AG04450 (cell line): ENCODE measurements around the gene UBR4. TPM values are rescaled to one million over a fixed set of nuclear protein-coding genes. Genes with fewer than 3 reads are reported as not detected.

Experiments
- CTCF ChIA-PET: fragments of 300-600, 350-600 bp; formaldehyde crosslinking; extraction: SDS; loops from one replicate; lab custom pipeline; 2022; ENCODE audit warnings: antibody characterized with exemption, inconsistent platforms; lab: Charles Lee
- POLR2A ChIA-PET: fragments of 350-600 bp; formaldehyde crosslinking; extraction: SDS; loops from one replicate; lab custom pipeline; 2021; ENCODE audit warnings: antibody characterized with exemption, inconsistent platforms; lab: Yijun Ruan, JAX
- DNase-seq: peaks from one replicate; pipeline ENCODE4 v3.0.0-alpha.2; 2011; ENCODE audit warnings: low read depth, low spot score
- H3K27ac ChIP-seq: one replicate; pipeline ENCODE4 v1.5.1; 2012; ENCODE audit warnings: low read depth, low read length, control low read depth
- H3K27me3 ChIP-seq: one replicate; pipeline ENCODE4 v1.6.0; 2012; ENCODE audit warnings: low read length; ENCODE audit not compliant: control insufficient read depth, insufficient read depth
- H3K4me3 ChIP-seq: 2 replicates; pipeline ENCODE4 v1.5.1; 2011; ENCODE audit warnings: mild to moderate bottlenecking, low read depth, low read length, control low read depth
- H3K9me3 ChIP-seq: 2 replicates; pipeline ENCODE4 v1.5.1; 2012; ENCODE audit warnings: low read length; ENCODE audit not compliant: control insufficient read depth, insufficient read depth
- polyA plus RNA-seq: library from polyadenylated mRNA; depleted of rRNA; stranded (reverse); fragments of >200 nt; gene quantifications from 2 replicates; pipeline ENCODE4 v1.2.3, GENCODE V29; 2011
- TF ChIP-seq, protein P1 (sequence below): IDR thresholded peaks from 2 replicates; pipeline ENCODE4 v1.5.1; 2011; ENCODE audit warnings: low read depth, low read length, control low read depth, inconsistent platforms

The UBR4 gene
- polyA plus RNA-seq, 1 experiment = 91.9 TPM

DNA sequence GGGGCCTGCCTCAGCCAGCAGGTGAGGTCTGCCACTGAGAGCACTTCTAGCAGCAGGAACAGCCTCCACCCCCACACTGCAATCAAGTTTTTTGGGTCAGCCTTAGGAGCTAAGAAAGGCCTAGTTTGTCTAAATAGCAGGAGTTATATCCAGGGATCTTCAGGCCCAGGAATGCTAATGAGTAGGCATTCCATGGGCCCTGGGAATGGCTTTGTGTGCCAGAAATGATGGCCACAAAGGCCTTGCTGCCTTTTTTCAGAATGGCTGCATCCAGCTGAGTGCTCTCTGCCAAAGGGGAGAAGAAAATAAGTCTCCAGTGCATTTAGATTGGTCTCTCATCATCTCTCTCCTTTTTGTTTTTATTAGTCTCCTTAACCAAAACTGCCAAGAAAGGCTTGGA is 44.4 kb upstream of the UBR4 start:
- Histone ChIP-seq H3K27me3 (no peaks in the 10 kb centered on the region), H3K27ac (no peak overlapping the region), H3K9me3 (peaks cover 3% of the 10 kb centered on the region; the same call in 1 of the 2 replicates), H3K4me3 (no peak overlapping the region)
- ChIA-PET POLR2A (no interaction called here), CTCF (interaction anchor here (1.2 to 1.5 kb wide), 3 partner anchors 14 to 407 kb away, joined by 3 to 5 read pairs (median 4); no protein-coding TSS in a partner anchor)
- no peak for DNase-seq
- TF ChIP-seq, protein P1, sequence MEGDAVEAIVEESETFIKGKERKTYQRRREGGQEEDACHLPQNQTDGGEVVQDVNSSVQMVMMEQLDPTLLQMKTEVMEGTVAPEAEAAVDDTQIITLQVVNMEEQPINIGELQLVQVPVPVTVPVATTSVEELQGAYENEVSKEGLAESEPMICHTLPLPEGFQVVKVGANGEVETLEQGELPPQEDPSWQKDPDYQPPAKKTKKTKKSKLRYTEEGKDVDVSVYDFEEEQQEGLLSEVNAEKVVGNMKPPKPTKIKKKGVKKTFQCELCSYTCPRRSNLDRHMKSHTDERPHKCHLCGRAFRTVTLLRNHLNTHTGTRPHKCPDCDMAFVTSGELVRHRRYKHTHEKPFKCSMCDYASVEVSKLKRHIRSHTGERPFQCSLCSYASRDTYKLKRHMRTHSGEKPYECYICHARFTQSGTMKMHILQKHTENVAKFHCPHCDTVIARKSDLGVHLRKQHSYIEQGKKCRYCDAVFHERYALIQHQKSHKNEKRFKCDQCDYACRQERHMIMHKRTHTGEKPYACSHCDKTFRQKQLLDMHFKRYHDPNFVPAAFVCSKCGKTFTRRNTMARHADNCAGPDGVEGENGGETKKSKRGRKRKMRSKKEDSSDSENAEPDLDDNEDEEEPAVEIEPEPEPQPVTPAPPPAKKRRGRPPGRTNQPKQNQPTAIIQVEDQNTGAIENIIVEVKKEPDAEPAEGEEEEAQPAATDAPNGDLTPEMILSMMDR = no peak

- Histone ChIP-seq H3K27me3 (no peaks in the 10 kb centered on the region), H3K27ac (peak within 1 kb of the TSS; percentile 97), H3K9me3 (peaks cover 3% of the 10 kb centered on the region; the same call in 1 of the 2 replicates), H3K4me3 (peak within 1 kb of the TSS; percentile 98)
- ChIA-PET CTCF (interaction anchor here (1.7 to 3.2 kb wide), 2 partner anchors 11 kb away, joined by 5 to 20 read pairs; no protein-coding TSS in a partner anchor), POLR2A (interaction anchor here (0.5 to 2.2 kb wide), 6 partner anchors 9 to 415 kb away, joined by 3 to 11 read pairs (median 4); partner anchors contain the start of gene SLC66A1)
- TF ChIP-seq, protein P1 = no peak
- DNase-seq = peak; percentile 23
These were observed 41.5 kb upstream of the UBR4 start, which contains the start of the genes EMC1 and MRTO4 for GRCh38 chr1:19251305-19252196. Gene EMC1 (minus strand): TSS chr1:19251524. CDS start chr1:19251509, 15 bp downstream. Gene MRTO4 (plus strand): TSS chr1:19251805. CDS start chr1:19251836, 31 bp downstream.

DNA sequence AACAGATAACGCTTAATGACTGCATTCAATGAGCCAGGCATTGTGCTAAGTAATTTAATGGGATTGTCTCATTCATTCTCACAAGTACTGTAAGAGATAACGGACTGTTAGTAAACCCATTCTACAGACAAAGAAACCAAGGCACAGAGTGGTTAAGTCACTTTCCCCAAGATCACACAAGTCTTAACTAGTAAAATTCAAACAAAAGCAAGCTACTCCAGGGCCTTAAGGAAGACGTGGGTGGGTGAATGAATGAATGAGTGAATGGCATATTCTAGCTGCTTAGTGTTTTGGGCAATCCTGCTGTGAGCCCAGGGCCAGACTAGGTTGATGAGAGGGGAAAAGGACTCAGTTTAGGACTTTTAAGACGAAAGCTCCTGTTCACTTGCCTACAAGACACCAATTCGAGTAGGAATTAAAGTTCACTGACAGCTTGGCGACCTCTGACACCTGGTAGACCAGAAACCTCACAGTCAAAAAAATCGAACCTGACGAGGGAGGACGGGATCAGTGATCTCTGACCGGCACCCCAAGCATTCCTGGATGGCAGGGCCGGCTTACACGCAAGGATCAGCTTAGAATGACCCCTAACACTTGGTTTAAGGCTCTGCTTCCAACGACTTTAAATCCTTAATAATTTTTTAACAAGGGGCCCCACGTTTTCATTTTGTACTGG is 40.7 kb upstream of the UBR4 start:
- Histone ChIP-seq H3K27me3 (no peaks in the 10 kb centered on the region), H3K4me3 (peak overlapping the region; percentile 98), H3K9me3 (peaks cover 3% of the 10 kb centered on the region; the same call in 1 of the 2 replicates), H3K27ac (peak overlapping the region; percentile 97)
- TF ChIP-seq, protein P1 = no peak
- ChIA-PET POLR2A (interaction anchor here (1.0 to 2.2 kb wide), 4 partner anchors 10 to 62 kb away, joined by 3 to 11 read pairs (median 5); partner anchors contain the start of gene SLC66A1), CTCF (interaction anchor here (3.2 kb wide), 1 partner anchor 10 kb away, joined by 20 read pairs; no protein-coding TSS in a partner anchor)
- DNase-seq = no peak

- H3K9me3 ChIP-seq = no peaks in the 10 kb centered on the region
- H3K4me3 ChIP-seq = no peak overlapping the region
- no peaks in the 10 kb centered on the region for H3K27me3 ChIP-seq
- POLR2A ChIA-PET = interaction anchor here (0.6 to 0.8 kb wide), 3 partner anchors 9 to 60 kb away, joined by 3 to 4 read pairs (median 4); no protein-coding TSS in a partner anchor
- peak; percentile 38 for DNase-seq
- H3K27ac ChIP-seq = no peak overlapping the region
- TF ChIP-seq, protein P1 = peak; percentile 96
- CTCF ChIA-PET = interaction anchor here (0.5 to 4.4 kb wide), 28 partner anchors 9 to 418 kb away, joined by 3 to 32 read pairs (median 4); partner anchors contain the start of genes EMC1 and MRTO4
These were observed 30.8 kb upstream of the UBR4 start for GRCh38 chr1:19240673-19241538.
